SW 1271 (cell line): ENCODE results near the gene JUN.

ENCODE experiments used
- DNase-seq, 2 experiments: peaks; one replicate each; lab custom pipeline; 2025; lab: John Stamatoyannopoulos, UW

JUN gene

GRCh38 chr1:58783090-58783992 is 506 bp downstream of the JUN start:
- DNase-seq: peak in 1 of 2 experiments; percentile 27

- DNase-seq: peak in 1 of 2 experiments; percentile 10
Observed at GRCh38 chr1:58782178-58783089, 1.4 kb downstream of the JUN start.

- DNase-seq: peak; percentile 13 to 35
Observed at GRCh38 chr1:58781541-58782177, 2.2 kb downstream of the JUN start.

- no peak for DNase-seq
Observed at GRCh38 chr1:58780836-58781452, 2.9 kb downstream of the JUN start.

GRCh38 chr1:58780411-58780810 is 3.4 kb downstream of the JUN start:
- DNase-seq: no peak

- peak; percentile 5 to 28 for DNase-seq
Observed at GRCh38 chr1:58779801-58780382, 4.0 kb downstream of the JUN start.

- no peak for DNase-seq
Observed at GRCh38 chr1:58779059-58779754, 4.6 kb downstream of the JUN start.

- DNase-seq: no peak
Observed at GRCh38 chr1:58778385-58779000, 5.4 kb downstream of the JUN start.

- DNase-seq: no peak
Observed at GRCh38 chr1:58774027-58774426, 9.8 kb downstream of the JUN start.

GRCh38 chr1:58773406-58773840 is 10.4 kb downstream of the JUN start:
- DNase-seq: no peak

- DNase-seq: no peak
Observed at GRCh38 chr1:58769809-58770320, 14.0 kb downstream of the JUN start.

- peak in 1 of 2 experiments; percentile 51 for DNase-seq
Observed at GRCh38 chr1:58768971-58769808, 14.7 kb downstream of the JUN start.

GRCh38 chr1:58768191-58768731 is 15.6 kb downstream of the JUN start:
- no peak for DNase-seq

GRCh38 chr1:58767143-58767542 is 16.7 kb downstream of the JUN start:
- DNase-seq: no peak

- no peak for DNase-seq
Observed at GRCh38 chr1:58765441-58765840, 18.4 kb downstream of the JUN start.

- DNase-seq: no peak
Observed at GRCh38 chr1:58765006-58765405, 18.8 kb downstream of the JUN start.

GRCh38 chr1:58764294-58764978 is 19.4 kb downstream of the JUN start:
- peak in 1 of 2 experiments; percentile 16 for DNase-seq

- peak in 1 of 2 experiments; percentile 75 for DNase-seq
Observed at GRCh38 chr1:58763214-58763613, 20.6 kb downstream of the JUN start.
